DMS 273 treated with DMSO at 0.1 percent for 48 hours (cell line): Measurements from ENCODE around the gene NELFA.
"Not testable (repeated sequence)": the region's sequence is repeated elsewhere in the genome, so short reads cannot be mapped to it uniquely, and the experiment has no call there.

Experiments
- DNase-seq: peaks from one replicate; lab custom pipeline; 2025; lab: John Stamatoyannopoulos, UW

The NELFA gene

DNA sequence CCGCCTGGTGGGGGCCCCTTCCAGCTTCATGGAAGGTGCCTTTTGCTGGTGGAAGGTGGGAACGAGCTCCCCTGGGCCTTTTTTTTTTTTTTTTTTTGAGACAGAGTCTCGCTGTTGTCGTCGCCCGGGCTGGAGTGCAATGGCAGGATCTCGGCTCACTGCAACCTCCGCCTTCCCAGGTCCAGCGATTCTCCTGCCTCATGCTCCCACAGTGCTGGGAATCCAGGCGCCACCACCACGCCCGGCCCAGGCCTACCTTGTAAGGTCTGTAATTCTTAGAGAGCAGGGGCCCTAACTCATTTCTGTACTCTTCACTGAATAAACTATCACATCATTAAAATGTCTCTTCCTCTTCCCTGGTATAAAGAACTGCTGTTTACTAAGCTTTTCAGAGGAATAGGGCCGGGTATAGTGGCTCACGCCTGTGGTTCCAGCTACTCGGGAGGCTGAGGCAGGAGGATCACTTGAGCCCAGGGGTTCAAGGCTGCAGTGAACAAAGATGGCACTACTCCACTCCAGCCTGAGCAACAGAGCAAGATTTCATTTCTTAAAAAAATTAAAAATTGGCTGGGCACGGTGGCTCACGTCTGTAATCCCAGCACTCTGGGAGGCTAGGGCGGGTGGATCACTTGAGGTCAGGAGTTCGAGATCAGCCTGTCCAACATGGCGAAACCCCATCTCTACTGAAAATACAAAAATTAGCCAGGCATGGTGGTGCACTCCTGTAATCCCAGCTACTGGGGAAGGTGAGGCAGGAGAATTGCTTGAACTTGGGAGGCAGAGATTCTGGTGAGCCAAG, 14.9 kb downstream of the NELFA start:
- not testable (repeated sequence) for DNase-seq

DNA sequence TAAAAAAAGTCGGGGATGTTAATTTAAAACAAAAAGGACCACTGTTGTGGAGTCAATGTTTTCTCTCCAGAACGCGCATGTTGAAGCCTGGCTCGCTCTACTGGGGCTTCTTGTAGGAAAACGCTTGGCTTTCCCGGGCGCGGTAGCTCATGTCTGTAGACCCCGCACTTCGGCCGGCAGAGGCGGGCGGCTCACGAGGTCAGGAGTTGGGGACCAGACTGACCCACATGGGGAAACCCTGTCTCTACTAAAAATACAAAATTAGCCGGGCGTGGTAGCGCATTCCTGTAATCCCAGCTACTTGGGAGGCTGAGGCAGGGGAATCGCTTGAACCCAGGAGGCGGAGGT, 15.6 kb downstream of the NELFA start:
- no peak for DNase-seq

DNA sequence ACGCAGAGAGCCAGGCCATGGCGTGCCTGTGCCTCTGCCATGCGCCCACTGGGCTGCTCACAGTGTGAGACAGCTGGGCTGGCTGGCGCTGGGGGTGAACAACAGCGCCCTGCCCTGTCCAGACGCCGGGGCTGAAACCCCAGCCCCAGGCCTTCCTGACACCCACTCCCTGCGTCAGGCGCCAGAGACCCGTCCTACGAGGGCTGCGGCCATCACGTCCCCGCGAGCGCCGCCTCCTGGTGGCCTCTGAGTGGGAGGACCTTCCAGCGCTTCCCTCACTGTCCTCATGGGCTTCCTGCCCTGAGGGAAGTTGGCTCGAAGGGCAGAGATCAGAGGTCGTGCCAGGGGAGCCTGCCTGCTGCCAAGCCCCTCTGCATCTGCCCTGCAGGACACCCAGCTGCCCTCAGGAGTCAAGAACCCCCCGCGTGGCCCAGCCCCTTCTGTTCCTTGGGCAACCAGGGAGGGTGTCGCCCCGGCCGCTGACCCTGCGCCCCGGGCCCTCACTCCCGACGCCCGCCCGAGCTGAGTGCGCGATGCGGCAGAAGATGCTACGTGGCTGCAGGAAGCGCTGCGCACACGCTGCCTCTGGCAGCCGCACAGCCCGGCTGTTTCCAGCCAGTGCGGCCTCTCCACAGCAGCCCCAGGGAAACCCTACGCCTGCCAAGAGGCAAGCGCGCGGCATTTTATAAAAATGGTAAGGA, 16.2 kb downstream of the NELFA start:
- DNase-seq: no peak

DNA sequence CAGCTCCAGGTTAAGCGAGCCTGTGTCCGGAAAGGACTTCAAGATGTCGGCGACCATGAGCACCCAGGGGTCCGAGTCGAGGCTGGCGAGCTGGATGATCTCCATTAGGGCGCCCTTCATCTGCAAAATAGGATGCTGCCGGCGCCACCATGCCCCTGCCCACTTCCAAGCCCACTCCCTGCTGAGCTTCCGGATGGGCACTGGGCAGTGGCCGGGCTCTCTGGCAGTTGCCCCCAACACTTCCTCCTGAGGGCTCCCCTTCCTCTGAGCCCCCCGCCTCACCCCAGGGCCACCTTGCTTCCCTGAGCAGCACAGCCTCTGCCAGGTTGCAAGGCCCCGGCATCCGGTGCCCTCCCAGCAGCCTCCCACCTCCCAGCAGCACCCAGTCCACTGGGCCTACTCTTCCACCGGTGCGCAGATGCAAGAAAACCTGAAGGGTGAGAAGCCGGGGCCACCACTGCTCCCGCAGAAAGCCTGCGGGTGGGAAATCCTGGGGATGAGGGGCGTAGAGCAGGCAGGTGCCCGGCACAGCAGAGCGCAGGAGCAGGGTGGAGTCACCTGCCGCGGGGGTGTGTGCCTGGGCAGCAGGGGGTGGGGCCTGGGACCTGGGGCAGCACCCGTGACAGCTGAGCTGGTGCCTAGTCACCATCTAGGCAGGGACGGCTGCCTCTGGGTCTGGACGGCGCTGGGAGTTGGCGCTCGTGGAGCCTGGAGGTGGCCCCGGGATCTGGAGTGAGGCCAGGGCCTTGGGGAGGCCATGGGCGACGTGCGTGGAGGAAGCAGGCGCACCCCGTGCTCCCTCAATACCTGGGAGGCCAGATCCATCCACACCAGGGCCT, 17.0 kb downstream of the NELFA start:
- DNase-seq: no peak

DNA sequence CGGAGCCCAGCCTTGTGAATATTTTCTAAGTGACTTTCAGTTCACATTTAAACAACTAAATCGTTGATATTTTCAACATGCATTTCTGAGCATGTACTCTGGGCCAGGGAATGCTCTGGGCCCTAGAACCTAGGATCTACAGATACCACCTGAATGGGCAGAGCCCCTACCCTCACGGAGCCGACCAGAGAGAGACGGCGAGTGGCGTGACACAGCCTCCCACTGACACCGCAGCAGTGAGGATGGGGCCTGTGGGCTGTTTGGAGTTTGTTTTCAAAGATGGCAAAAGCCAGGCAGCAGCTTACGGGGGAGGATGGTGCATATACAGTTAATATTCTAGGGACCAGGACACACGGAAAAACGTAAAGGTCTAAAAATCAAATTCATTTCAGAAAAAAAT, 17.7 kb downstream of the NELFA start:
- no peak for DNase-seq

DNA sequence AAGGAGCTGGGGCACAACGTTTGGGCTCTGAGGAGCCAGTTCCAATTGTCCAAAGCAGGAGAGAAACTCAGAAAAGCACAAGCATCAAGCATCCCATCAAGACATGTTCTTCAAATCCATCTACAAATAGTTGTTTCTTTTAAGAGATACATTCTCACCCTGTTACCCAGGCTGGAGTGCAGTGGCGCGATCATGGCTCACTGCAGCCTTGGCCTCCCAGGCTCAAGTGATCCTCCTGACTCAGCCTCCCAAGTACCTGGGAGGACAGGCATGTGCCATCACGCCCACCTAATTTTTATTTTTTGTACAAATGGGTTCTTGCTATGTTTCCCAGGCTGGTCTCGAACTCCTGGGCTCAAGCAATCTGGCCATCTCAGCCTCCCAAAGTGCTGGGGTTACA, 18.1 kb downstream of the NELFA start:
- no peak for DNase-seq

DNA sequence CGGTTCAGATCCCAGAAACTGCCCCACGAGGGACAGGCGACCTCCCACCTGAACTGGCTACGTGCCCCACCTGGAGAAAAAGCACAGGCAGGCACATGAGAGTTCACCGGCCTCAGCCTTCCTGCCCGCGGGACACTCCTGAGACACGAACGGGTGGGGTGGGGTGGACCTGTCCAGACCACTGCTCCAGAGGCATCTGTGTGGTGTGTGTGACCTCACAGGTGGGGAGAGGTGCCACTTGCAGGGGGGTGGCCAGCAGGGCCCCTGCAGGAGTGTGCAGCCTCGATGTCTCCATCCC, 18.5 kb downstream of the NELFA start:
- DNase-seq: no peak

DNA sequence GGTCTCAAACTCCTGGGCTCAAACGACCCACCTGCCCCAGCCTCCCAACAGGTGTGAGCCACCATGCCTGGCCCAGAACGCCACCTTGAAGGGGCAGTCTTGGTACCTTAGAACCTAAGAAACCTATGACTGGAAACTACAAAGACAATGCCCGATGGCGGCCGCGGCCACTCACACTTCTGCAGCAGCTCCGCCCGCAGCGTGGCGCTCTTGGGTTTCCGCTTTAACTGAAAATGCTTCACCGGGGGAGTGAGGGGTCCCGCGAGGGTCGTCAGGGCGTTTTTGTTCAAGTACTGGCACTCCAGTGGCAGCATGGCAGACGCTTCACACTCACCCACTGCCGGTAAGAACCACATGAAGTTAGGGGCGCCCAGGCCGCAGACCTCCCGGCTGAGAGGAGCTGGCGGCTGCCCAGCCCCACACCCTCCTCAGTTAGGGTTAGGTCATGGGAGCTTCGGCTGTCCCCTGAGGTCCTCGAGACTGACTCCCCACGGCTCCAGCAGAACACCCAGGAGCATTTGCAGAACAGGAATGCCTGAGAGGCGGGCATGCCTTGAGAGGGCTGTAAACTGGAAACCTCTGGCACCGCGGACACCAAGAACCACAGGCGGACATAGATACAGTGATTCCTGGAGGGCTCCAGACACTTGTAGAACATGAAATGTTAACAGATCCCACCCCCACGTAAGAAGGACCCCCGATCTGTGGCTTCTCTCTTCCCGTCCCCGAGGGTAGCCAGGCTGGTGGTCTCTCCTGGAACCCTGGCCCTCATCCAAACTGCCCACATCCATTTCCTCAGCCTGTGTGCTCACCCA, 19.0 kb downstream of the NELFA start:
- DNase-seq: no peak

DNA sequence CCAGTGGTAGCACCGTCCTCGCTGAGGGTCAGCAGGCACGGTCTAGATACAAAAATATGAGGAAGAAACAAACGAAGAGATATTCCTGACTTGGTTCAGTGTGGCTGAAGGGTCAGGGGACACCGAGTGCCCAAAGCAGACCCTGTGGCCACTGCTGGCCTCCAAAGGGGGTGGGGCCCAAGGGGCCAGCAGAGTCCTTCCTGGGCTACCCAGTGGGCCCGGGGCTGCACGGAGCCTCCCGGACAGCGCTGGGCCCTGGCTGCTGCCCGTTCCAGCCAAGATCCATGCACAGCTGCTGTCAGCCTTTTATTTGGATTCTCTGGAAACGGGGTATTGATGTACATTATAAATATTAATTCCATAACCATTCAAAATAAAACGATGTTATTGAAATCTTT, 20.4 kb downstream of the NELFA start:
- DNase-seq: no peak

DNA sequence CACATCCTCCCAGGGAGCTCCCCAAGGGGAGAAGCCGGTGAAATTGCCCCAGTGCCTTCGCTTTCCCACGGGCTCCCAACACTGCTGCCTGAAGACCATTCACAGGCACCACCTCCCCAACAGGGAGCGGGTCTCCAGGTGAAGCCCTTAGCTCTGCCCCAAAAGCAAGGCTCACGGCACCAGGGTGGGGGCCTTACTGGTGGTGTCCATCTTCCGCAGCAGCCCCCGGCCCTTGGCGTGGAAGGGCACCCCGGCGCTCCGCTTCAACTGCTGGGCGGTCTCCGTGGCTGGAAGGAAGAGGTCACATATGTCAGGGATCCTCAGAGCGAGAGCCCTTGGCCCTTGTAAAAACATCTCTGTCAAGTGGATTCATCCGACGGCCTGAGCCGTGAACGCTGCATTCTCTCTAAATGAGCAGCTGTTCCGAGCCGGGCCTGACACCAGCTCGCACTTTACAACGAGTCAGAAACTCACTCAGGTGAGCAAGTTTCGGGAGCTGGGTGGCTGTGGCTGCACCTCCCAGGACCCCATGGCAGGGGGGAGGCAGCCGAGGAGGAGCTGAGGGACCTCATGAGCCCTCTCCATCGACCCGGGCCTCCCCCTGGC, 20.9 kb downstream of the NELFA start:
- no peak for DNase-seq

DNA sequence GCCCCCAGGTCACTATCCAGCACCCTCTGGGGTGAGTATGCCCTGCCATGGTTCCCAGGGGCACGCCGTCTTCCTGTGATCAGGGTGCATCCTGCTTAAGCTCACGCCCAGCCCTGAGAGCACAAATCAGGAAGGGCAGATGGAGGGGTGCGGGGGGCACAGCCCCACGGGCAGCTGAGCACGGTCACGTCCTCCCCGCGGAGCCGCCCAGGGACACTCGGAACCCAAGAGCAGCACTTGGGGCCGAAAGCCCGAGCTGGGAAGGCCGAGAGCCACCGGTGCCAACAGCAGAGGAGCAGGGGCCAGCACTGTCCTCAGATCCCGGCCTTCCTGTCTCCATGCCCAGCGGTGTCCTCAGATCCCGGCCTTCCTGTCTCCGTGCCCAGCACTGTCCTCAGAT, 21.5 kb downstream of the NELFA start:
- DNase-seq: no peak

DNA sequence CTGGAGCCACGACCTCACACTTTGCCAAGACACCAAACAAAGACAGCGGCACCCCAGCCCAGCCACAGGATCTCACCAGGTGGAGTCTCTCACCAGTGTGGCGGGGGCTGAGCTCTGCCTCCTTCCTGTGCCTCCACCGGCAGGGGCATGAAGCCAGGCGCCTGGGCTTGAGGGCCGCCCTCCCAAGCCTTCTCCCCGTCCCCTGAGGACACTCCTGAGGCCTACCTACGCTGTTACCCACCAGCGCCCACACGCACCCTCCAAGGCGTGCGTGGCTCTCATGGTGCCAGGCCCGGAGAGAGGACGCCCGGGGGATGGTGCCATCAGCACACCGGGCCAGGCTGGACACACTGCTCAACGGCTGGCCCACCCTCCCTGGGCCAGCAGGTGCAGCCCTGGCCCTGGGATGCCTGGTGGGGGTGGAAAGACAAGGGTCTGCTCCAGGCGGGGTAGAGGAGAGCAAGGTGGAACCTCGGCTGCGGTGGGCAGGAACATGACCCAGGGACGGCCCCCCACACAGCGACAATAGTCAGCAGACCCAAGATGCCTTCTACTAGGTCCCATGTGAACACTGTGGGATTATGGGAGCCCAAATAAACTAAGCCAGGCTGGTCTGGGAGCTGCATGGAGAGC, 22.1 kb downstream of the NELFA start:
- no peak for DNase-seq

DNA sequence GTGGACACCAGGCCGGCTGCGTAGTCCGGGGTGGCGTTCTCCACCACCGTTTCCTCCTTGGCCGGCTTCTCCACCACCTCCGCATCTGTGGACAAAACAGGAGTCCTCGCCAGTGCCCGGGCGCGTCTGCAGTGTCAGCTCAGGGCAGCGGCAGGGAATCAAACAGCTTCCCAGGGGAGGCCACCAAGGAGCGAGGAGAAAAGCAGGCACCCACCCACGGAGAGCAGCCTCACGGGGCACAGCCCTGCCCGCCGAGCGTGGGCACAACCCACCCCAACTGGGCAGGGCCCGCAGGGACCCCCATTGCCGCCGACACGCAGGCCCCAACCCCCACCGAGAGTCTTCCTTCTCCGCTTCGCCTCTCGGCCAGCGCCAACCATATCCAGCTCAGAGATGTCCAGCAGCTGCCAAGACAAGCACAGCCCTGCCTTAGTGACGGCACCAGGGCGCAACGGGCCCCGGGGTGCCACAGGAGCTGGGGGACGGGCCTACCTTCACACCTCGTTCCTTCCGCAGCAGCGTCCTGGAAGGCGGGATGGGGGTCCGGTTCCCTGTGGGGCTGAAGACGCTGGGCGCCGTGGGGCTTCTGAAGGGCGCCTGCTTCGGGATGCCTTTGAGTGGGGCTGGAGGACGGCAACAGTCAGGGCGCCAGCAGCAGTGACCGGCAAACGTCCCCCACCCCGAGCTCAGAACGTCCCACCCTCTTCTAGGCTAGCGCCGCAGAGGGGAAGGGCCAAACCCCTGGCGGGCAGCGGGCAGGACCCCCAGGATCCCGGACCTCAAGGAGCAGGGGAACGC, 22.8 kb downstream of the NELFA start:
- DNase-seq: no peak

DNA sequence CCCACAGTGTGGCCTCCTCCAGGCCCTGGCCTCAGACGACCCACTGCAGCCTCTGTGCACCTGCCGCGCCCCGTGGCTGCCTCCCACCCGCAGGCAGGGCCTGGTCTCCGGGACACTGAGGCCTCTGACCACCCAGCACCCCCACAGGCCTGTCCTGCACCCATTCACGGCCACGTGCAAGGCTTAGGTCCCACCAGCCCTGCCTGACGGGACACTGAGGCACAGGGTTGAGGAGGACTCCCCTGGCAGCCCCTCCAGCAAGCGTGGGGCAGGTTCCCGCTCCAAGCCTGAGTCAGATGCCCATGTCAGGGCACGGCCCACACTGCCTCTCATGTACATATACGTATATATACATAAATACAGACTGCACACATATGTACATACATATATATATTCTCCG, 23.5 kb downstream of the NELFA start:
- no peak for DNase-seq

DNA sequence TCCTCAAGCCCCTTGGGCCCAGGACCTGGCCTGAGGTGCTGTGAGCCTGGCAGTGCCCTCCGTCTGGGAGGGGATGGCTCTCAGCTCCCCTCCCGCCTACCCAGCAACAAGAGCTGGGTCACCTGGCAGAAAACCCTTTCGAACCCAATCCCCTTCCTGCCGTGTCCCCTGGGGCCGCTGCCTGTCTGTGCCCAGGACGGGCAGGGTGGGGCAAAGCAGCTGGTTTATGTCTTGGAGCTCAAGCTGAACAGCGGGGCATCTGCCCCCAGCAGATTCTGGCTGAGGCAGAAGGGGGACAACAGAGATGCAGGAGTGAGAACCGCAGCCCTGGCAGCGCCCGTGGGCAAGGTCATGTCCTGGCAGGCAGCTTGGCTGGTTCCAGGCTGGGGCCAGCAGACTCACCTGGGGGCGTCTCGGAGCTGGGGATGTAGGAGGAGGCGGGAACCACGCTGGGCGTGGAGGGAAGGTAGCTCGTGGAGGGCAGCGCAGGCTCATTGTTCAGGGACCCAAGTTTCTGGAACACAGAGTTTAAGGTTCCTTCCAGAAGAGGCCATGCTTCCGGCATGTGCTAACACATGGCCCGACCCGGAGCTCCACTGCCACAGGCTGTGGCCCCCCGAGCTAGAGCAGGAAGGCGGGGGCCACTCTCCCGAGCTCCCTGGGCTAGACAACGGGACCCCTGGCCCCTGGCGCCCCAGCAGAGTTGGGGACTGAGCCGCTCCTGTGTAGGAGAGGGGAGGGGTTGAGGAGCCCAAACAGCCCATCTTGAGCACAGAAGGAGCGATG, 24.2 kb downstream of the NELFA start:
- DNase-seq: no peak

DNA sequence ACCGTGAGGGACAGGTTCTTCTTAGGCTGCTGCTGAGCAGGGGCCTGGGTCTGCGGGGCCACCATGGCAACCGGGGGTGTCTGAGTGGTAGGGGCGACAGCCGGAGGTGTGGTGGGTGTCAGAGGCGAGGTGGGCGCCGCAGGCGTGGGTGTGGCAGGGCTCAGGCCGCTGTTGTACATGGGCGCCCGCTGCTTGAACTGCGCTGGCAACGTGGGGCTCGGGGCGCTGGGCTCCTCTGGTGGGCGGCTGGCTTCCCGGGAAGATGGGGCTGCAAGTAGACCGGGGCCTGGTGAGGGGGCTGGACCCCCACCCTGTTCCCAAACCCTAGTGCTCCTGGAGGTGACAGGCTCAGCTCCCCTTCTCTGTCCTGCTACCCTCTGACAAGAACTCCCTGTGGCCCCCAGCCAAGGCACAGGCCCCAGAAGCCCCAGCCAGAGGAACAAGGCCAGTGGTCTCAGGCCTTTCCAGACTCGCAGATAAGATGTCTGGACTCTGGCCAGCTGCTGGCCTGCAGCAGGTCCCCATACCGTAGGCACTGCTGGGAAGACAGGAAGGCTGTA, 24.8 kb downstream of the NELFA start:
- no peak for DNase-seq

DNA sequence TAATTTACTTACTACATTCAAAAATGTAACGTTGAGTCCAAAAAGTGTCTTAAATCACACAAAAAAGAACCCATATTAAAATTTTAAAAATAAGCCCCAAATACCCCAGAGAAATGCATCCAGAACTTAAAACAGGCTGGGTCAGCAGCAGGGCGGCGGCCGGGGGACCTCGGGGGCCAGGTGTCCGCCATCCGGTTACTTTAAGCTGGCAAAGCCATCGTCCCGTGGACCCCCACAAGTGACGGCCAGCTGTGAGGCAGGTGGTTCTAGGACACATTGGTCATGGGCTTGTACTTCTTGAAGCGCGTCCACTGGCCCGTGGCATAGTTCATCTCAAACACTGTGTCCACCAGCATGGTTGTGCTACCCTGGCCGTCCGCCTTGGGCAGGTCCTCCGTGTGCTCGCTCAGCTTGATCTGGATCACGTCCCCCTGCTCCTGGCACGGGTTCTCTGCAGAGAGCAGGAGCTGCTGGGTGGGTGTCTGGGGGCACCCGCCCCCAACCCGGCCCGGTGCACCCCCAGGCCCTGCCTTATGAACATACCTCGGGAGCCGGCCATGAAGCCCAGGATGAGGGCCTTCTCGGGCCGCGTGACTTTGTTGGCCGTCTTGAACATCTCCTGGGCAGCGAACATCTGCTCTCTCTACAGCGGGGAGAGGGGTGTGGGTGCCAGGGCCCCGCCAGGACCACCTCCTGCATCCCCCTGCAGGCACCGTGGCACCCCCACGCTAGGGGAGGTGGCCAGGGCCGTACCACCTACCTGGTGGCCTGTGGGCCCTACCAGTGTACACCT, 25.5 kb downstream of the NELFA start:
- DNase-seq: no peak
